GM12892 (cell line): Measurements from ENCODE around the gene CASS4.

Source experiments
- POLR2A ChIP-seq: IDR thresholded peaks from 2 replicates; pipeline ENCODE4 v1.6.1; 2011; ENCODE audit warnings: low read depth, low read length, control low read depth
- POLR2AphosphoS5 ChIP-seq: IDR thresholded peaks from 2 replicates; pipeline ENCODE4 v1.6.1; 2011; ENCODE audit warnings: low read depth, low read length, control low read depth
- TAF1 ChIP-seq: IDR thresholded peaks from 2 replicates; pipeline ENCODE4 v1.6.1; 2011; ENCODE audit warnings: low read depth, mild to moderate bottlenecking, control low read depth, low read length, borderline replicate concordance

GRCh38 chr20:56426026-56426425 lies 14.0 kb downstream of the CASS4 start:
- TF ChIP-seq POLR2A (no peak), POLR2AphosphoS5 (no peak), TAF1 (no peak)
